Measurements from ENCODE around the gene SH2D5.

Gene SH2D5

GRCh38 chr1:20726118-20726911 lies 6.2 kb downstream of the SH2D5 start:
- TF ChIP-seq CTCF (IDR thresholded peaks at IDR 0.05; ENCODE audit: control extremely low read depth, extremely low read depth, low read depth, missing control alignments) = no peak
- no peak for DNase-seq (ENCODE audit: extremely low spot score)
- ChIA-PET POLR2A (no interaction called here), CTCF (interaction anchor here (2.4 to 3.3 kb wide), 2 partner anchors 8 to 29 kb away, joined by 10 to 17 read pairs; partner anchors contain the start of gene KIF17)

GRCh38 chr1:20725189-20726117 lies 7.0 kb downstream of the SH2D5 start:
- TF ChIP-seq CTCF (IDR thresholded peaks at IDR 0.05; ENCODE audit: control extremely low read depth, extremely low read depth, low read depth, missing control alignments) = no peak
- POLR2A ChIA-PET = no interaction called here

GRCh38 chr1:20724364-20725188 lies 7.9 kb downstream of the SH2D5 start:
- DNase-seq (ENCODE audit: extremely low spot score) = no peak
- CTCF ChIA-PET = interaction anchor here (1.3 to 3.5 kb wide), 2 partner anchors 28 to 470 kb away, joined by 4 to 10 read pairs; no protein-coding TSS in a partner anchor
- POLR2A ChIA-PET = no interaction called here
- TF ChIP-seq CTCF (IDR thresholded peaks at IDR 0.05; ENCODE audit: control extremely low read depth, extremely low read depth, low read depth, missing control alignments) = no peak

More at GRCh38 chr1:20725189-20726117, 7.0 kb downstream of the SH2D5 start:
- DNase-seq (ENCODE audit: extremely low spot score) = no peak
- CTCF ChIA-PET = interaction anchor here (1.3 kb wide), 1 partner anchor 470 kb away, joined by 4 read pairs; no protein-coding TSS in a partner anchor

GRCh38 chr1:20723537-20724363 lies 8.8 kb downstream of the SH2D5 start:
- ChIA-PET POLR2A (no interaction called here), CTCF (interaction anchor here (1.3 to 3.5 kb wide), 2 partner anchors 27 to 471 kb away, joined by 4 to 10 read pairs; no protein-coding TSS in a partner anchor)
- TF ChIP-seq CTCF (IDR thresholded peaks at IDR 0.05; ENCODE audit: control extremely low read depth, extremely low read depth, low read depth, missing control alignments) = no peak
- DNase-seq (ENCODE audit: extremely low spot score) = no peak

- no peak for DNase-seq (ENCODE audit: extremely low spot score)
- ChIA-PET CTCF (interaction anchor here (1.3 to 3.5 kb wide), 2 partner anchors 8 to 26 kb away, joined by 4 to 10 read pairs; no protein-coding TSS in a partner anchor), POLR2A (no interaction called here)
- TF ChIP-seq CTCF (IDR thresholded peaks at IDR 0.05; ENCODE audit: control extremely low read depth, extremely low read depth, low read depth, missing control alignments) = no peak
These were observed 9.4 kb downstream of the SH2D5 start for GRCh38 chr1:20723159-20723536.

Data from GM10248 (cell line).